Retinal pigment epithelial cell (primary cell): ENCODE results near the gene ZNF774.

Experiments
- DNase-seq: peaks from one replicate; pipeline ENCODE4 v3.0.0-alpha.2; 2010; ENCODE audit warnings: low read depth
- H3K4me3 ChIP-seq: 2 replicates; pipeline ENCODE4 v1.5.1; 2011; ENCODE audit warnings: mild to moderate bottlenecking, low read length, control low read depth, moderate library complexity
- TF ChIP-seq, protein P1 (sequence below): conservative IDR thresholded peaks from 2 replicates; pipeline ENCODE4 v1.5.1; 2011; ENCODE audit warnings: low read depth, low read length, control low read depth, inconsistent platforms

The ZNF774 gene

DNA sequence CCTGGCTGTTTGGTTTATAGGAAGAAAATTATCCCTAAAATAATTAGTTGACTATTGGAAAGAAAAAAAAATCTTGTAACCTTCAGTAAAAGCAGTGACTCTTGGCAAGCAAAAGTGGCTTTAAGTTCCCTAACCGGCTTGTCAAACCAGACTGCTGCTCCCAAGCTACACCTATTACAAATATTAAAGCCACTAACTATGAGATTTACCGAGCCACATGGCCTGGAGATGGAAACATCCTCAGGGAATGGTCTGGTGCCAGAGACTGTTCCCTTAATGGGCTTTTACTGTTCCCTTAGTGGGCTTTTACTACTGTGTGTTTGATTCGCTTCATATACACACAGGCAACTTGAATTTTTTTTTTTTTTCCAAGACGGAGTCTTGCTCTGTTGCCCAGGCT, 35.9 kb upstream of the ZNF774 start:
- no peak overlapping the region for H3K4me3 ChIP-seq
- TF ChIP-seq, protein P1, sequence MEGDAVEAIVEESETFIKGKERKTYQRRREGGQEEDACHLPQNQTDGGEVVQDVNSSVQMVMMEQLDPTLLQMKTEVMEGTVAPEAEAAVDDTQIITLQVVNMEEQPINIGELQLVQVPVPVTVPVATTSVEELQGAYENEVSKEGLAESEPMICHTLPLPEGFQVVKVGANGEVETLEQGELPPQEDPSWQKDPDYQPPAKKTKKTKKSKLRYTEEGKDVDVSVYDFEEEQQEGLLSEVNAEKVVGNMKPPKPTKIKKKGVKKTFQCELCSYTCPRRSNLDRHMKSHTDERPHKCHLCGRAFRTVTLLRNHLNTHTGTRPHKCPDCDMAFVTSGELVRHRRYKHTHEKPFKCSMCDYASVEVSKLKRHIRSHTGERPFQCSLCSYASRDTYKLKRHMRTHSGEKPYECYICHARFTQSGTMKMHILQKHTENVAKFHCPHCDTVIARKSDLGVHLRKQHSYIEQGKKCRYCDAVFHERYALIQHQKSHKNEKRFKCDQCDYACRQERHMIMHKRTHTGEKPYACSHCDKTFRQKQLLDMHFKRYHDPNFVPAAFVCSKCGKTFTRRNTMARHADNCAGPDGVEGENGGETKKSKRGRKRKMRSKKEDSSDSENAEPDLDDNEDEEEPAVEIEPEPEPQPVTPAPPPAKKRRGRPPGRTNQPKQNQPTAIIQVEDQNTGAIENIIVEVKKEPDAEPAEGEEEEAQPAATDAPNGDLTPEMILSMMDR, result no peak
- no peak for DNase-seq

DNA sequence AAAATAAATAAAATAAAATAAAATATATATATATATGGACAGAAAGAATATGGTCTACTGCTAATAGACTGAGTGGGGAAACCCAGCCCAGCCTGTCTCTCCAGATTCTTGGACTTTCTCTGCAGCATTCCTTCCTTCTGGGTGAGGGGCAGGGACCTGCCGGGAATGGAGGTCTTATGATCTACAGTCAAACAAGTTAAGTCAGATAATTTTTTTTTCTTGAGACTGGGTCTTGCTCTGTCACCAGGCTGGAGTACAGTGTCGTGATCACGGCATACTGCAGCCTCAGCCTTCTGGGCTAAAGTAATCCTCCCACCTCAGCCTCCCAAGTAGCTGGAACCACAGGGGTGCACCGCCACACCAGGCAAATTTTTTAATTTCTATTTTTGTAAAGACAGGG, 33.5 kb upstream of the ZNF774 start:
- no peak for DNase-seq
- H3K4me3 ChIP-seq, result no peak overlapping the region
- TF ChIP-seq, protein P1, result no peak

DNA sequence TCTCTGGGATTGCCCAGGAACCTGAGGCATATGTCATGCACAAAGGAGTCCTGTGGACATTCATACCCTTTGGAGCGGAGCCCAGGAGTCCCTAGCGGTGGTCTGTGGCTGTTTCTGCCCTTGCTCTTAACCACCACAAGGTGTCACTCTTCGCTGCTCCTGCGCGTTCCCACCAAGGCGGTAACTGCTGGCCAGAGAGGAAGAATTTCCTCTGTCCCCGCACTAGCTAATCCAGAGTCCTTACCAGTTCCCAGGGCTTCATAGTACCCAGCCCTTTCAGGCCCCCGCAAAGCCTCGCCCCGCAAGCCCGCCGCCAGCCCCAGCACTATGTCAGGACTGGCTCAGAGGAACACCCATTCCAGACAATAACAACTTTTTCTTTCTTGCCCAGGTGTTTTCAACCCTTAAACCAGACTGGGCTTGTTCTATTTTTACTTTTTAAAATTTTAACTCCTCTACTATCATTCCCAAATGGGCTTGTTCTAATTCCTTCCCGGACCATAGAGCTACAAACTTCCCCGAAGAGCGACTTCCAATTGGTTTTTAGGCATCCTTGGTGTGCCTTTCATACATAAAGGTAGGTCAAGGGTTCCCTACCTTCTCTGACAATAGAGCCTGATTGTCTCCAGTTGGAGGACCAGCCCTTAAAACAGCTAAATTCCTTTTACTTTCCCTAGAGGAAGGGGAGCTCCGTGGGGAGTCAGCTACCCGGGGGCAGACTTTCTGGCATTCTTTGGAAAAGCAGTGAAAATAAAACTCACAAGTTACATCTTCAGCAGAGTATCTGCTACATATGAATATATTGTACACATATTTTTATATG, 31.8 kb upstream of the ZNF774 start:
- peak; percentile 74 for DNase-seq
- TF ChIP-seq, protein P1, result peak; percentile 99
- no peak overlapping the region for H3K4me3 ChIP-seq

DNA sequence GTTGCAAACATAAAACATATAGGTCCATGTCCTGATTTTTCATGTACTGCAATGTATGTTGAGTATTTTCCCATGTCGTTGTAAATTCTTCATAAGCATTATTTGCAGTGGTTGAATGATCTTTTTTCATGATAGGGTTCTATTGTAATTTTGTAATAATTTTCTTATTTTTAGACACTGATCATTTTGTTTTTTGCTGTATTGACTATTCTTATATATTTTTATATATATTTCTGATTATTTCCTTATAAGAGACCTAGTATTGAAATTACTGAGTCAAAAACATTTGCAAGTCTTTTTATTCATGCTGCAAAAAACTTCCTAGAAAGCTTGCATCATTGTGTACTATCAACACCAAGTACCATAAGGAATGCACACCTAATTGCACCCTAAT, 31.2 kb upstream of the ZNF774 start:
- DNase-seq, result no peak
- TF ChIP-seq, protein P1, result no peak
- no peak overlapping the region for H3K4me3 ChIP-seq

DNA sequence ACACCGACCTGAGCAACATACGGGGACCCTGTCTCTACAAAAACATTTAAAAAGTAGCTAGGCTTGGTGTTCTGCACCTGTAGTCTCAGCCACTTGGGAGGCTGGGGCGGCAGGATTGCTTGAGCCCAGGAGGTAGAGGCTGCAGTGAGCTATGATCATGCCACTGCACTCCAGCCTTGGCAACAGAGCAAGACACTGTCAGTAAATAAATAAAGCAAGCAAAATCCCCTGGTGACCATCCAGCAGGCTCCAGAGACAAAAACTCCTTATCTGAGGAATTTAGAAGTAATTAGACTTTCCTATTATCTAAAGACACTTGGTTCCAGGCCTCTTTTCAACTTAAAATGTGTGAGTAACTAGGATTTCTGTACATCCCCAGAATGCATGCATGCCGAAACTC, 29.5 kb upstream of the ZNF774 start:
- no peak for DNase-seq
- H3K4me3 ChIP-seq, result no peak overlapping the region
- TF ChIP-seq, protein P1, result no peak

DNA sequence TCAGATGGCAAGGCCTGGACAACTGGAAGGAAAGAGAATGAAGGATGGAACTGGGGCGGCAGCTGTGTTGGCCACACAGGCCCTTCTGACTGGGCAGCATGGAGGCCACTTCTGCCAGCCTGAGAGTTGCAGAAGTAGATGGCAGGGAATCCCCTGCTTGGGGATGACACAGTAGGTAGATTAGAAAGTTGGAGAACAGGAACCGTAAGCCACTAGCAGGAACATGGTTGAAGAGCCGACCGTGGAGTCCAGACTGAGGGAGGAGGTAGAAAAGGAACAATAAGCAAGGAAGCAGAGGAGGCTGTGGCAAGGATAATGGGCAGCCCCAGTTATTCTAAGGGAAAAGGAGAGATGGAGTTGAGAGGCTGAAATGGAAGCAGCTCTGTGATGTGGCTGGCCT, 26.4 kb upstream of the ZNF774 start:
- H3K4me3 ChIP-seq, result no peak overlapping the region
- TF ChIP-seq, protein P1, result no peak
- no peak for DNase-seq

DNA sequence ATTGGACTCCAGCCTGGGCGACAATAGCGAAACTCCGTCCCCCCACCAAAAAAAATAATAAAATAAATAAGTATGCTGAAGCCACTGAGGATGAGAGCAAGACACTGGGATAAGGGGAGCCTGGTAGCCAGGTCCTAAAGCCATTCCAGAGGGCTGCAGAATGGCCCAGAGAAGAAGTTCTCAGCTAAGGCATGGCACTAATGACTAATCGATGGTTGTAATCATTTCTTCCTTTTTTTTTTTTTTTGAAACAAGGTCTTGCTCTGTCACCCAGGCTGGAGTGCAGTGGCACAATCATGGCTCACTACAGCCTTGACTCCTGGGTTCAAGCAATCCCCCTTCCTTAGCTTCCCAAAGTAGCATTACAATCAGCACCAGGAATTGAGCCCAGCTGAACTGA, 25.6 kb upstream of the ZNF774 start:
- DNase-seq, result no peak
- no peak overlapping the region for H3K4me3 ChIP-seq
- TF ChIP-seq, protein P1, result no peak
